Gastroesophageal sphincter (tissue), 3 donors: Measurements from ENCODE around the gene RASSF7.

Experiments used
- CTCF ChIP-seq, 4 experiments: fragments of 200-600 bp in 2 of 4; fragments of 450-650 bp in 2 of 4; sonication (generic) in 1 of 4; IDR thresholded peaks; one replicate each; pipeline ENCODE4 v1.5.1; 2017 to 2019; ENCODE audit warnings: antibody characterized with exemption in 4 of 4, mild to moderate bottlenecking in 2 of 4, moderate library complexity in 2 of 4
- EP300 ChIP-seq: sonication (generic); formaldehyde crosslinking; IDR thresholded peaks from one replicate; pipeline ENCODE4 v1.6.1; 2017; ENCODE audit warnings: antibody characterized with exemption, mild to moderate bottlenecking
- POLR2A ChIP-seq, 2 donors: fragments of 450-650 bp; IDR thresholded peaks; one replicate each; pipeline ENCODE4 v1.6.1; 2017; ENCODE audit warnings: antibody characterized with exemption in 2 of 2, mild to moderate bottlenecking in 2 of 2, moderate library complexity in 1 of 2
- POLR2AphosphoS5 ChIP-seq: sonication (generic); formaldehyde crosslinking; IDR thresholded peaks from one replicate; pipeline ENCODE4 v1.6.1; 2017; ENCODE audit warnings: antibody characterized with exemption

- TF ChIP-seq CTCF (IDR thresholded peaks at IDR 0.05) (no peak), POLR2A (IDR thresholded peaks at IDR 0.05) (no peak), EP300 (no peak), POLR2AphosphoS5 (no peak)
These were observed 4.0 kb upstream of the RASSF7 start for GRCh38 chr11:556662-557256.
